GM19438 (cell line): ENCODE results near the gene RAD52.

Experiments used
- ATAC-seq: cut with Tn5 transposase; IDR thresholded peaks from one replicate; pipeline ENCODE4 v1.9.1; 2021; ENCODE audit warnings: low read depth; ENCODE audit not compliant: unreplicated experiment

RAD52 gene

GRCh38 chr12:880656-881055 is 68.8 kb downstream of the RAD52 start:
- ATAC-seq, result no peak

GRCh38 chr12:879641-880040 is 69.9 kb downstream of the RAD52 start:
- no peak for ATAC-seq

DNA sequence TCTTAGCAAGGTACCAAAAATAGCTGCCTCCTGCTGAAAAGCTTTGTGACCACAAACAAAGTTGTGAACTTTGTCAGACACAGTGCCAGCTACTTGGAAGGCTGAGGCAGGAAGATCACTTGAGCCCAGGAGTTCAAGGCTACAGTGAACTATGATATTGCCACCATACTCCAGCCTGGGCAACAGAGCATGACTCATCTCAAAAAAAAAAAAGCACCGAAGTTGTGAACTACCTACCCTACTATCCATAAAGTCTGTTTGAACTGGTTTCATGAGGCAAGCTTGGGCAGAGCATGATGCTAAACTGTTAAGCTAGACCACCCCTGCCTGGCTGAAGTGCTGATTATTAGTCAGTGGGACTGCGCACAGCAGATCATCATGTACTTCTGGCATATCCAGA is 75.5 kb downstream of the RAD52 start:
- ATAC-seq, result no peak

DNA sequence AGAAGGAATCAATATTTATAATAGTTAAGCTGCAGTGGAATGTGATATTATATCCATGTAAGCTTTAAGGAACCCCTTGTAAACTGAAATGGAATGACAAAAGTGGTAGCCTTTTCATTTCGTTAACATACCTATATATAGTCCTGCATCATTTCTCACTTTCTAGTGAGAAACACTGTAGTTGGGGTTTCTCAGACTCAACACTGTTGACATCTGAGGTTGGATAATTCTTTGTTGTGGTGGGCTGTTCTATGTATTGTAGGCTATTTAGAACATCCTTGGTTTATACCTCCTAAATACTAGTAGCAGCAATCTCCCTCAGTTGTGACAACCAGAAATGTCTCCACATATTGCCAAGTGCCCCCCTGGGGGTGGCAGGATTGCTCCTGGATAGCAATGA is 79.1 kb downstream of the RAD52 start:
- no peak for ATAC-seq

GRCh38 chr12:868722-869121 is 80.8 kb downstream of the RAD52 start:
- ATAC-seq, result no peak

- ATAC-seq, result no peak
Observed at GRCh38 chr12:867905-868304, 81.6 kb downstream of the RAD52 start.

- ATAC-seq, result no peak
Observed at GRCh38 chr12:865614-866013, 83.9 kb downstream of the RAD52 start.

GRCh38 chr12:863285-863684 is 86.2 kb downstream of the RAD52 start:
- ATAC-seq, result no peak

DNA sequence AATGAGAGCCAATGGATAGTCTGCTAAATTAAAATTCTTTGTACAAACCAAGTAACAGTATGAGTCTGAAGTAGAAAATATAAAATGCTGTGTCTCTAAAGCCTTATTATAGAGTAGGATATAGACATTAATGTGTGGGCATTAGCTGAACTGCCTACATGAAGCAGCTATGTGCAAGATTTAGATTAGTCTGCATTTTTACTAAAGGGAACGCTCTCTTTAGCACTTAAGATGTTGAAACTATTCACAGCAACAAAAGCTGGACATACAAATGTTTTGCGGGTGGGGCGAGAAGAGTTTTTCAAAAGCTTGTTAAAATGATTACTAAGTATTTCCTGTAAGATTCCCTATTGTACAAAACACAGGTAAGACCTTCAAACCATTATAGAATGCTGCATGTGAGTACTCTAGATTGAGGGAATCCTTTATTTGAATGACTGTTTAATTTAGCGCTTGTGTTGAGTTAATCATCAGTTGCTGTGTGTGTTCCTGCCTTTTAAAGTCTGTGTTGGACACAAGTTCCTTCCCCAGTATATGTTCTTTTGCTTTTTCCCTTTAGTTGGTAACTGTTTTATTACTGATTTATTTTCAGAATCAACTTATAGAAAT is 87.1 kb downstream of the RAD52 start:
- ATAC-seq, result no peak
